Activated CD4-positive, alpha-beta T cell treated with anti-CD3 and anti-CD28 coated beads, Interleukin-2, amount 50 U/mL, for 48 hours (primary cell): ENCODE measurements around the gene HELZ2.
A peak's percentile ranks its signal among the peaks of the same experiment; 100 is the strongest.
"Not testable (repeated sequence)": the region's sequence is repeated elsewhere in the genome, so short reads cannot be mapped to it uniquely, and the experiment has no call there.

Experiments
- DNase-seq, 2 experiments: peaks; one replicate each; pipeline ENCODE4 v3.0.0-alpha.2; 2020

Gene HELZ2, protein sequence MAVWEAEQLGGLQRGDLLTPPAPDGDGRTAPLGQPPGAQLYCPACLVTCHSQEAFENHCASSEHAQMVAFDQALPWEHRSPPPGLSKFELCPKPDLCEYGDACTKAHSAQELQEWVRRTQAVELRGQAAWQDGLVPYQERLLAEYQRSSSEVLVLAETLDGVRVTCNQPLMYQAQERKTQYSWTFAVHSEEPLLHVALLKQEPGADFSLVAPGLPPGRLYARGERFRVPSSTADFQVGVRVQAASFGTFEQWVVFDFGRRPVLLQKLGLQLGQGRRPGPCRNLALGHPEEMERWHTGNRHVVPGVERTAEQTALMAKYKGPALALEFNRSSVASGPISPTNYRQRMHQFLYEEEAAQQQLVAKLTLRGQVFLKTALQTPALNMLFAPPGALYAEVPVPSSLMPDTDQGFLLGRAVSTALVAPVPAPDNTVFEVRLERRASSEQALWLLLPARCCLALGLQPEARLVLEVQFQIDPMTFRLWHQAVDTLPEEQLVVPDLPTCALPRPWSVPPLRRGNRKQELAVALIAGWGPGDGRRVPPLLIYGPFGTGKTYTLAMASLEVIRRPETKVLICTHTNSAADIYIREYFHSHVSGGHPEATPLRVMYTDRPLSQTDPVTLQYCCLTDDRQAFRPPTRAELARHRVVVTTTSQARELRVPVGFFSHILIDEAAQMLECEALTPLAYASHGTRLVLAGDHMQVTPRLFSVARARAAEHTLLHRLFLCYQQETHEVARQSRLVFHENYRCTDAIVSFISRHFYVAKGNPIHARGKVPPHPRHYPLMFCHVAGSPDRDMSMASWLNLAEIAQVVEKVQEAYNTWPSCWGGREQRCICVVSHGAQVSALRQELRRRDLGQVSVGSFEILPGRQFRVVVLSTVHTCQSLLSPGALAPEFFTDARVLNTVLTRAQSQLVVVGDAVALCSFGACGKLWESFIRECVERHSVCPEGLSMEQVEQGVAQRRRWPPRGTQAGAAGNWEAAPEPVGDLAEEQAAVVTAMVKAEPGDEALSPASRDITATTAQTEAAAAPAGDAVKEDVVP (N-terminal part only)

DNA sequence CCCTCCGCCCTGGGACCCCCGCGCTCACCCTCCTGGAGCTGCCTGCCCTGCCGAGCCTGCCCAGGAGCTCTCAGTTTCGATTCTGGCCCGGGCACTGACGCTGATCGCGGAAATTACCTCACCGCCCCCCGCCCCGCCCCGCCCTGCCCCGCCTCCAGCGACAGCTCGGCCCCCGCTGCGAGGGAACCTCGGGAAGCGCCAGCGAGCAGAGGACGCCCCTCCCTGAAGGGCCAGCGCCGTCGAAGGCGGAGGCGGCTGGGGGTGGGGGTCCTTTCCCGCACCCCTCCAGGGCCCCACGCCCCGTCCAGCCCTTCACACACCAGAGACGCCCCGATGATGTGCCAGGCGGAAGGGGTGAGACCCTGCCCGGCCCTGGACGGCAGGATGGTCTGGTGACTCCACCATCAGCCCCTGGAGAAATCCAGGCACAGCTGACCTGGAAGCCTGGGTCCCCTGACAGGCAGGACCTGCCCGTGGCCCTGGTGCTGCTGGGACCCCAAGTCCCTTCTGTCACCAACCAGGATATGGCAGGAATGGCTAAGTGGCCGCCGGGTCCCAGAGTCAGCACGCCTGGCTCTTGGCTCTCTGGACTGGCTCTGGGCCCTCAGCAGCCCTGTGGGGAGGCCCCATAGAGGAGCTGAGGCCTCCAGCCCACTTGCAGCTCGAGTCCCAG lies at the start of gene HELZ2:
Gene HELZ2 (minus strand): TSS at position 84 of the 673 bp plus-strand sequence. CDS start 1,854 bp downstream, outside the sequence.
- DNase-seq = peak; percentile 51 to 58

DNA sequence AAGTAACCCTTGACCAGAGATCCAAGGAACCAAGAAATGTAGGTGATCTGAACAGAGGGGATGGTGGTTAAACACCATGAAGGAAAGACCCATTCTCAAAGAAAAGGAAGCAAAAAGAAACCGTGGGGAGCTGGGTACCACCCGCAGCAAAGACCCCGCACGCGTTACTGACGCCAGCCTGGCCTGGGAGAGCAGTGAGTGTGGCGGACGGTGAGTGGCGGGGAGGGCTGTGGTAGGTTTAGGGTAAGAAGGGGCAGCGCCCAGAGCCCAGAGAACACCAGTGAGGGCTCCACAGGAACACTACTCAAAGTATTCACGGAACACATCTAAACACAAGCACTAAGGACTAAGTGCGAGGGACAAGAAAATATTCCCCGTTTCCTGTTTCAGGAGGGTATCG lies 48.7 kb upstream of the HELZ2 start:
- DNase-seq = no peak

DNA sequence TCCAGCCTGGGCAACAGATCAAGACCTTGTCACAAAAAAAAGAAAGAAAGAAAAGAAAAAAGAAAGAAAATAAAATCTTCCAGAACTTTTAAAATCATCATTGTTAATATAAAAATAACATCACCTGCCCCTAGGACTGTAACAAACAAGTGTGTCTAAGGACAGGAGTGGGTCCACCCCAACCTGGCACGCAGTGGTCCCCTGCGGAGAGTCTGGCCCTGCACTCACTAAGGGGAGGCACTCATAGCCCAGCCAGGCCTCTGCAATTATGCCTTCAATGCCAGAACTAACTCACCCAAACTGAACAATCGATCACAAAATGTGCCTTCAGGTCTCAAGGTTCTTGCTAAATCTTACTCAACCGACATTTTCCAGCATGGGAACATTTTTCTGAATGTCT lies 48.1 kb upstream of the HELZ2 start:
- DNase-seq = no peak

DNA sequence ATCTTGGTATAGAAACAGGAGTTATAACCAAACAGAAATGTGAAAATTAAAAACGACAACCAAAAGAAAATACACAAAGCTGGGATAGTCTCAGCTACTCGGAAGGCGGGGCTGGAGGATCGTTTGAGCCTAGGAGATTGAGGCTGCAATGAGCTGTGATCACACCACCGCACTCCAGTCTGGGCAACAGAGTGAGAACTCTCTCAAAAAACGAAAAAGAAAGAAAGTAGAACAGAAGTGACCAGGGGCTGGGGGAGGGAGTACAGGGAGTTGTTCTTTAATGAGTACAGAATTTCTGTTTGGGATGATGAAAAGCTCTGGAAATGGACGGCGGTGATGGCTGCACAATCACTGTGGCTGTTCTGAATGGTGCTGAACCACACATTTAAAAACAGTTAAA lies 47.0 kb upstream of the HELZ2 start:
- no peak for DNase-seq

DNA sequence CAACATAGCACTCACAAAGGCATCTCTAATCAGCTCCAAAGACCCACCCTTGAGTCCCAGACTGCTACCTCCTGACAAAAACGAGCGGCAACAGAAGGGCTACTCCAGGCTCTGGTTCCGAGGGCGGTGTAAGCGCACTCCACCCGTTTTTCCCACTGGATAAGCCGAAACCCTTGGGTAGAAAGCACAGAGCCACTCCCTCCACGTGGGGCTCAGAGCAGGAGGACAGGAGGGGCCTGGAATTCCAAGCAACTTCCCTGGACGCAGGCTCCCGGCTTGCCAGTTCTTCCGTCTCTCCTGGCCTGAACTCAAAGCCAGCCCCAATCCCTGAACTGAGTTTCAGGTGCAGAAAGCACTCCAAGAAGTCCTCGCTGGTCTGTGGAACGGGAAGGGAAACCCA lies 45.5 kb upstream of the HELZ2 start:
- no peak for DNase-seq

DNA sequence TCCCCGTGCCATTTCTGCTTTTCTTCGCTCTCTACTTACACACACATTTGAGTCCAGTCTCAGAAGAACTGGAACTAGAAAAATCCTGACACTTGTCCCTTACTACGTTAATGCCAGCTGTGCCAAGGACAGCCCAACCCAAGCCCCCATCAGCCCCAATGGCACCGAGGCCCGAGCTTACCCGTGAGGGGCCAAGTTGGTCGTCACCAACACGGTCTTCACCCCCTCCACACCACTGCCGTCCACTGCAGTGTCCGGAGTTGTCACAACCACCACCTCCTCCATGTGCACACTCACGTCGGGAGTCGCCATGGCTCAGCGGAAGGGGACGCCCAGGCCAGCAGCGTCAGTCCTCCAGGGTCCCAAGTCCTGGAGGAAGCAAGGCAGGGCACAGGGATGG lies 45.0 kb upstream of the HELZ2 start:
- no peak for DNase-seq

DNA sequence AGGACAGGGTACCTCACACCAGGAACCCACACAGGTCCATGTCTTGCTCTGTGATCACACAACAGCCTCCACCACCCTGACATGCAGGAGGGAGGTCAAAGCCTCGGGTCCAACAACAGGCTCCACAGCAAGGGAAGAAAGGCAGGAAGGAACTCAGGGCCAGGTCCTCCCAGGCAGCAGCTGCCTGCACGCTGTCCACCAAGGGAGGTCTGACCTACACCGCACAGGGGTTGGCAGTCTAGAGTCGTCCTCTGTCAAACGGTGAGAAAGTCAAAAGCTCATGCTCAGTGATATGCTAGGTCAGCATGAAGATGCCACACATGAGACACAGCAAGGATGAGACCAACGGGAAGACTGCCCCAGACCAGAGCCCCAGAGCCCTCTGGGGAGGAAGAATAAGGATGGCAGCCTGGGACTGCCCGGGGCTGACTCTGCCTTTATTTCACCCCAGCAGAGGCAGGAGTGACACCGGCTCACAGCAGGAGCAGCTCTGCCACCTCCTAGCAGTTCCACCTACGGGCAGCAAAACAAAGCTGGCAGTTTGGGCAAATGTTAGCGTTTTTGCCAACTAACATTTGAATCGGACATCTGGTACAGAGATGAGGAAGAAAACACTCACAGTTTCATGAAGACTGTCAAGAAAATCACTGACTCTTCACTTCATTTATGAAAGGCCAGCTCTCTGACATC lies 44.4 kb upstream of the HELZ2 start:
- DNase-seq = no peak

DNA sequence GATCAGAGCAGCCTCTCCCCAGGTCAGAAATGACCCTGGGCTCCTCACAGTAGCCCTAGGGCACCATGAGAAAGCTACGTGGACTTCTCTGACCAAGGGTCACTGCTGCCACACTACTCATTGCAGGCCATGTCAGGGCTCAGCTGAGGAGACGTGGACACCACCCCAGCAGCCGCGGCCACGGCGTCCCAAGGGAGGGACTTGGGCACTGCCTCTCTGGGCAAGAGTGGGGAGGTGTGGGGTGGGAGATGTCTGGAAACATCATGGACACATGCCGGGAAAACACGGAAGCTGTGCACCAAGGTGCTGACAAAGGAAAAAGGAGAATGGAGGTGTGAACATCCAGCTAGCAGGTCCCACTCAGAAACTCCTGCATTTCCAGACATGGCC lies 43.8 kb upstream of the HELZ2 start:
- DNase-seq = no peak

DNA sequence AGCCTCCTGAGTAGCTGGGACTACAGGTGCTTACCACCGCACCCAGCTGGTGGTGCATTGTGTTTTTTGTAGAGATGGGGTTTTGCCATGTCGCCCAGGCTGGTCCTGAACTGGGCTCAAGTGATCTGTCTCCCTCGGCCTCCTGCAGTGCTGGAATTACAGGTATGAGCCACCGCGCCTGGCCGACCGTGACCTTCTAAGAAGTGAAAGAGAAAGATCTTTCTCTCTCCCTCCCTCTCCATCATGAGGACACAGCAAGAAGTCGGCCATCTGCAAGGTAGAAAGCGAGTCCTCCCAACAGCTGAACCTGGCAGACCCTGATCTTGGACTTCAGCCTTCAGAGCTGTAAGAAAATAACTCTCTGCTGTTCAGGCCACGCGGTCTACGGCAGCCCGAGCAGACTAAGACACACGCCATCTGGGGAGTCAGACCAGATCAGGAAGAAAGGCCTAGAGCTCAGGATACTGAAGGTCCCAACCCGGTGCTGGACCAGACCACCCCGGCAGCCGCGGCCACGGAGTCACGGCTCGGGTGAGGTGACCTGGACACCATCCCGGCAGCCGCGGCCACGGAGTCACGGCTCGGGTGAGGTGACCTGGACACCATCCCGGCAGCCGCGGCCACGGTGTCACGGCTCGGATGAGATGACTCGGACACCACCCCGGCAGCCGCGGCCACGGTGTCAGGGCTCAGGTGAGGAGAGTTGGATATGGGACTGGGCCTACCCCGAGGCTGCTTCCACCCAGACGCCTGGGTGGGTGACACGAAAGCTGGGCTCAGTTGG lies 43.2 kb upstream of the HELZ2 start:
- DNase-seq = no peak

DNA sequence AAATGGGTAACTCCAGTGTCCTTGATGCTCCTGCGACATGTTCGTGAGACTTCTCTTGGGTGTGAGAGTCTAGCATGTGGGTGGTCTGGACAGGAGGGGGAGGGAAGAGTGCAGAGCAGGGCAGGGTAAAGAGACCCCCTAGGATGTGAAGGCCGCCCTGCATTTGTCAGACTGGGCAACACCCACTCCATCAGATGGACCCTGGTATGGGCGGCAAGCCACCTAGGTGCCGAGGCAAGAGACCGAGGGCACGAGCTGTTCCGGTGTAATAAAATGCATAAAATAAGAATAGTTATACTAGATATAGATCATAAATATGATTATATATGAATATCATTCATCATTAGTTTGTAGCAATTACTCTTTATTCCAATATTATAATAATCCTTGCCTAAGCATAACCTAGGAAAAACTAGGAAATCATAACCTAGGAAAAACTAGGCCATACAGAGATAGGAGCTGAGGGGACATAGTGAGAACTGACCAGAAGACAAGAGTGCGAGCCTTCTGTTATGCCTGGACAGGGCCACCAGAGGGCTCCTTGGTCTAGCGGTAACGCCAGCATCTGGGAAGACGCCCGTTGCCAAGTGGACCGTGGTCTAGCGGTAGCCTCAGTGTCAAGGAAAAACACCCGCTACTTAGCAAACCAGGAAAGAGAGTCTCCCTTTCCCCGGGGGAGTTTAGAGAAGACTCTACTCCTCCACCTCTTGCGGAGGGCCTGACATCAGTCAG lies 40.0 kb upstream of the HELZ2 start:
- not testable (repeated sequence) for DNase-seq

DNA sequence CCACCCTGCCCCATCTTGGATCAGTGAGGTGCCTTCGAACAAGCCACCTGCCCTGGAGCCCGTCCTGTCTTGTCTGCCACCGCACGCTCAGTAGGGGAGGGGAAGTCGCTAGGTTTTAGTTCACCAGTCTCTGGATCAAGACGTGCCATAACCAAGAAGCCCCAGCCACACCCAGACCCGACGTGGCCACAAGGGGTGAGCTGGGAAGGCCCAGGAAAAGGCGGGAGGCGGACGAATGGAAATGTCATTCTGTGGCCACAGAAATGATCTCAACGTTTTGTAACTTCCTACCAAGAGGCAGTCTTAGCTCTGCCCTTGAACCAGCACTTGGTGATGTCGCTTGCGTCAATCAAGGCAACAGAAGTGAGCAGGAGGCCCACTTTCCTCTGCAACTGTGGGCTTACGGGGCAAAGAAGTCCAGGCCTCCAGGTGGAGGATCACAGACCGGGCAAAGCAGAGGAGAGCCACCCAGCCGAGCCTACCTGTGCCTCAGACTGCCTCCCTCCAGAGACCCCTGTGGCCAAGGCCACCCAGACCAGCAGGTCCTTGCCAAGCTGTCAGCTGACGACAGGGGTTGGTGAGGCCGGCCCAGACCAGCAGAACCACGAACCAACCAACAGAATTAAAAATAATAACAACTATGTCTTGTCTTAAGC lies 38.4 kb upstream of the HELZ2 start:
- DNase-seq = no peak

DNA sequence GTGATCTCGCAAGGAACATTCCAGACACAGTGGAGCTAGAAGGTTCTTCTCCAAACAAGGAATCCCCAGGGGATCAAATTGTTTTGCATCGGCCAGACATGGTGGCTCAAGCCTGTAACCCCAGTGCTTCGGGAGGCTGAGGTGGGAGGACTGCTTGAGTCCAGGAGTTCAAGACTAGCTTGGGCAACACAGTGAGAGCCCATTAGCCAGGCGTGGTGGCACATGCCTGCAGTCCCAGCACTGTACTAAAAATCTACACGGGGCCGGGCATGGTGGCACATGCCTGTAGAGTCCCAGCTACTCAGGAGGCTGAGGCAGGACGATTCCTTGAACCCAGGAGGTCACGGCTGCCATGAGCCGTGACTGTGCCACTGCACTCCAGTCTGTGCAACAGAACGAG lies 37.6 kb upstream of the HELZ2 start:
- no peak for DNase-seq

DNA sequence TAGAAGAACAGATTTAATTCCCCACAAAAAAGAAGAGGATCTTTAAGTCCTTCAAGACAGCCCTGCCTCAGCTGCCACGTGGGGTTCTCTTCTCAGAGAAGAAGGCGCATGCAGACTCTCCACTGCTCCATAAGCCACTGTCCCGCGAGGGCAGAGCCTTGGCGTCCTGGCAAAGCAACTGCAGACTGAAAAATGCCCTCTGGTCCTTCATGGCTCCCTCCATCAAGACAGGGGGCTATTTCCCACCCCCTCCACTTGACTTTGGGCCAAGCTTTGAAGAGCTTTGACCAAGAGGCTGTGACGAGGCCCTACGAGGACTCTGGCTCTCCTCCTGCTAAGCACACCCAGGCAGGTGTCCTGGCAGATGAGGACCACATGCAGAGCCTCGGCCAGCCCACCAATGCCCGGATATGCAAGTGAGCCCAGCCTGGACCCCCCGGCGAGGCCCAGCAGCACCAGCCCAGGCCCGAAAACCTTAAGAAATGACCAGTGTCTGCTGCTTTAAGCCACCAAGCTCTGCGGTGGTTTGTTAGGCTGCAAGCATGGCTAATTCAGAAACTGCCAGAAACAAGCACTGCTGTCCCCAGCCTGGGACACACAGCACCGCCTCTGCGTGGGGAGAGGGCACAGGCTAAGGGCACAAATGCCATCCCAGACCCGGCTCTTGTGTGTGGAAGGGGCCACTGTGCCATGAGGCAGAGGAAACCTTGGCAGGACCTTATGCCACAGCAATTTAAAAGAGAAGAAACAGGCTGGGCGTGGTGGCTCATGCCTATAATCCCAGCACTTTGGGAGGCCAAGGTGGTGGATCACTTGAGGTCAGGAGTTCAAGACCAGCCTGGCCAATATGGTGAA lies 36.8 kb upstream of the HELZ2 start:
- no peak for DNase-seq

DNA sequence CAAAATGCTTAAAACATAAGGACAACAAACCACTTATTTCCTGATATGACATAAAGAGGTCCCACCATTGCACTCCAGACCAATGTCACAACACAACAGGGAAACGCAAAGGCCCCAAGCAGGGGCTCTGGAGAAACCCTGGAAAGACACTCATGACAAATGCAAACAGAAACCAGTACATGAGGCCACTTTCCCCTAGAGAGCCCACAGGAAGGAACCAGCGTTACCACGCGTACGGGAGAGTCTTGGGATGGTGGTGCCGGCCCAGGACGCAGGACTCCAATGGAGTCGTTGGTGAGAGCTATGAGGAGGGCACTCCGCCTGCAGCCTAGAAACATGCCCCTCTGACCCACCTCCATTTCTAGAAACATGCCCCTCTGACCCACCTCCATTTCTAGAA lies 32.6 kb upstream of the HELZ2 start:
- no peak for DNase-seq

DNA sequence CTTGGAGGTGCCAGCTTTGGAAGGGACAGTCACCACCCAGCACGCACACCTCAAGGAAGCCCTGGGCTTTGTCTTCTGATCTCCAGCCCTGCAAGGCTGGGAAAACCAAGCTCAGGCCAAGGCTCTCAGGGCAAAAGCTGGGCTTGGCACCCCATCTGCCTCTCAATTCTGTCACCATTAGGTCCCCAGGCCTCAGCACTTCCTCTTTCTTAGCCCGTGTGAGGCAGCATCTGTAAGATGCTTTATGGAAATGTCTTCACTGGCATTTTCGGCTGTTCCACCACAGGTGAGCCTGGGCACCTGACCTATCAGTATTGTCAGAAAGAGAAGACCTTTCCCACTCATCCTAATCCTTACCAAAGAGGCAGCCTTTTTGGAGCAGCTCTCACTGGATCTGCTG lies 28.3 kb upstream of the HELZ2 start:
- no peak for DNase-seq

DNA sequence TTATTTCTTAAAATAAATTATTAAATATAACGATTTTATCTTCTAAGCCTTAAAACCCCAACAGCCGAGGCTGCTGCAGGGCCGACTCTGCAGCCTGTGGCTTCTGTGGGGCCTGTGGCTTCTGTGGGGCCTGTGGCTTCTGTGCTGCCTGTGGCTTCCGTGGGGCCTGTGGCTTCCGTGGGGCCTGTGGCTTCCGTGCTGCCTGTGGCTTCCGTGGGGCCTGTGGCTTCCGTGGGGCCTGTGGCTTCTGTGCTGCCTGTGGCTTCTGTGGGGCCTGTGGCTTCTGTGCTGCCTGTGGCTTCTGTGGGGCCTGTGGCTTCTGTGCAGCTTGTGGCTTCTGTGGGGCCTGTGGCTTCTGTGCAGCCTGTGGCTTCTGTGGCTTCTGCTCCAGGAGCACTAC lies 27.6 kb upstream of the HELZ2 start:
- DNase-seq = peak in 1 of 2 experiments; percentile 16

DNA sequence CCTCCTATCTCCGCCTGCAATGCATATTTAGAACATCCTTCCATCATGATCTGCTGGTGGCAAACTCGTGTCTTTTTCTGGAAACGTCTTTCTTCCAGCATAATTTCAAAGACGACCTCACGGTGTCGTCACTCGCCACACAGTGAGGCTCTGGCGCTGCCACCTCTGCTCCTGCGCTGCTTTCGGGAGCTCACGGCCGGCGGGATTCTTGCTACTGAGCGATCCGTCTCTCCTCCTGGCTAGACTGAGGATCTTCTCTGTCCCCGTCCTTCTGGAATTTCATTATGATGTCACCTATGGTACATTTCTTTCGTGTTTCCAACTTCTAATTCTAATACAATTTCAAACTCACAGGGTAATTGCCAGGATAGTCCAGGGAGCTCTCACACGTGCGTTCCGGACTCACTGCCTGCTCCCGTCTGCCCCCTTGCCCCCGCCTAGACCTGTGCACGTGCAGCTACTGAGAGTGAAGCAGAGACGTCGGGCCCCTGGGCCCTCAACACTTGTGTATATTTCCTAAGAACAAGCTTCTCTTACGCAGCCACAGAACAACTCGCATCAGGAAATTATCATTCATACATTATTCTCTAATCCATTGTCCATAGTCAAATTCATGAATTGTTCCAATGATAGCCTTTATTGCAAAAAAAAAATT lies 25.5 kb upstream of the HELZ2 start:
- DNase-seq = no peak

DNA sequence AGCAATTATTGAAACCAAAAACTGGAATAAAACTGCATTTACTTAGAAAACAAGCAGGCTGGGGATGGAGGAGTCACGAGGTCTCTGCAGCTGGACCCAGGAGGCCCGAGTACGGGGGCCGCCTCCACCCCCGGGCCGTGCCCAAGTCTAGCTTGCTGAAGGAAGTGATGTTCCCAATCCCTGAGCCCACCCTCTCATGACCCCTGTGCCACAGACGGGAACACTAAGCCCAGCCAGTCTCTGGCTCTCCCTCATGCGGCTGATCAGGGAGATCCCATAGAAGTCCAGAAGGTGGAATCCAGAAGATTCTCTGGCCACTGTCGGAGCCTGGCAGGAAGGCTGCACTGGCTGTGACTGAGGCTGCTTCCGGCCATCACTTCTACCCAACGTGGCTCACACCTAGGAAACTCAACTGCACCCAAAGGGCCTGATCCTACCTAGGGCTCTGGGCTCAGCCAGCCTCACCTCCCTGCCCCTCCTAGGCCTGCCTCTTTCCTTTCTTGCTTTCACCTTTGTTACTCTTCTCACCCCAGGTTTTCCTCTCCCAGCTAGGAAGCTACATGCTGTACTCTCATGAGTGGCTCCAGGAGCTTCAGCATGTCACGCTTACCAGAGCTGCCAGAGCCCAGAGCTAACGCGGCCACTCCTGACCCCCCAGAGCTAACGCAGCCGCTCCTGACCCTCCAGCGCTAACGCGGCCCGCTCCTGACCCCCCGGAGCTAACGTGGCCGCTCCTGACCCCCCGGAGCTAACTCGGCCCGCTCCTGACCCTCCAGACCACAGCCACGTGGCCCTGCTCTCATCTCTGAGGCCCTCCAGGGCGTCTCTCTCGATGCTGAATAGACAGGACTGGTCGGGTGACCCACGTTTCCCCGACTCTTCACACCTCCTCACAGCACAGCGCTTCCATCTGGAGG lies 24.7 kb upstream of the HELZ2 start:
- DNase-seq = no peak
